HG03139 (cell line): ENCODE measurements around the gene KRT33A.

Experiments used
- ATAC-seq: cut with Tn5 transposase; IDR thresholded peaks from one replicate; pipeline ENCODE4 v1.9.1; 2021; ENCODE audit not compliant: unreplicated experiment

The KRT33A gene

GRCh38 chr17:41331606-41332005 is 19.0 kb downstream of the KRT33A start:
- ATAC-seq: no peak

- no peak for ATAC-seq
Measured at GRCh38 chr17:41329279-41329948, 21.2 kb downstream of the KRT33A start.

GRCh38 chr17:41328207-41328606 is 22.4 kb downstream of the KRT33A start:
- no peak for ATAC-seq

DNA sequence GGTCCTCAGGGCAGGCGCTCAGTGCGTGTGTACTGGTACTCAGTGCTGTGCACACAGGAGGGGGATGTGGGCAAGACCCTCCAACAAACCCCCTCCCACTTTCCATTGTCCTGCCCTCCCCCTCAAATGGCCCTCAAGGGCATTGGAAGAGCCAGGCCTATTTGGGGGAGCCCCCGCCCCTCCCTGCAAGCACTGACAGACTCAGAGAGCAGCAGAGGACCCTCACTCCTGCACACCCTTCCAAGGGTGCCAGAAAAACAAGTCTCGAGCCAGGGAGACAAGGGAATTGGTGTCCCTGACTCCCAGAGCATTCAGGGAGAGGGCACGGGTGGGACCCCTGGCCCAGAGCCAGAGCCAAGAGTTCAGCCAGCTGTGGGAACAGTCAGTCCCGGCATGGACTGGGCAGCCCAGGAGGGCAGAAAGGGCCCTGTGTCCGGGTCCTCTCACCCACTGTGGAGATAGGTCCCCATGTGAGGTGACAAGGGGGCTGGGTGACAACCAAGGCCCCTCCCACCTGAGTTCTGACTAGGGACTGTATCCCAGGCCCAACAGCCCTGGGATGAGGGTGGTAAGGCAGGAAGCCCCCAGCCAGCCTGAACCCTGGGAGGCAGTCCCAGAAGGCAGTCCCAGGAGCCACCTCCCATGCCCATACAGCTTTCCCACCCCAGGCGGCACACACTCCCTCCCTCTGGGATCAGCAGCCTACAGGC is 23.1 kb downstream of the KRT33A start:
- no peak for ATAC-seq

- ATAC-seq: no peak
Measured at GRCh38 chr17:41326173-41327145, 24.2 kb downstream of the KRT33A start.

DNA sequence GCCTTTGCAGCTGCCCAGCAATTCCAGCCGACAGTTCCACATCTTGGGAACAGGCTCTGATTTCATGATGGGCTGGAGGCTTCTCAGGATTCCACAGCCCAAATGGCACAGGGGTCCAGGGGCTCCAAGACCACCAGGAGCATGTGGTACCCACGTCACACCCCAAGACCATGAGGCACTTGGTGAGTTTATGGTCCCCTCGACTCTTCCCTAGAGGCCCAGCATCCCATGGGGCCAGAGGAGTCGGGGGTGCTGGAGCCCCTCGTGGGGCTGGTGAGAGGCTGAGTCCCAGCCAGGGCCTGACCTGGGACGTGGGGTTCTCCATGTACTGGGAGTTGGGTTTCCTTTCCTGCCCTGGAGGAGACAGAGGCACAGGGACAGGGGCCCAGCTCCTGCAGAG is 25.0 kb downstream of the KRT33A start:
- ATAC-seq: no peak

DNA sequence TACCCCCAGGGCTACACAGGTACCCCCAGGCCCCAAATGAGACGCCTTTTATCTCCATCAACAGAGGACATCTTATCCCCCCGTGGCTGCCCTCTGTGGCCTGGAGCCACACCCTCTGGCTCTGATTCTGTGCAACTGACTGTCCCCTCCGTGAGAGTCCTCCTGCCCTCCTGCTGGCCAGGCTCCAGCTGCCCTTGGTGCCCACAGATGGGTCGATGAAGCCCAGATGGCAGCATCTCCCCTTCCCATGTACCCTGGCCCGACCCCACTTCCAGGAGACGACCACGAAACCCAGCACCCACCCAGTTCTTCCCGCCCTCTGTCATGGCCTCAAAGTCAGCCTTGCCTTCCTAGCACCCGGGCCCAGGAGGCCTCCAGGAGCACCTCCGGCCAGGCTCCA is 25.5 kb downstream of the KRT33A start:
- no peak for ATAC-seq

DNA sequence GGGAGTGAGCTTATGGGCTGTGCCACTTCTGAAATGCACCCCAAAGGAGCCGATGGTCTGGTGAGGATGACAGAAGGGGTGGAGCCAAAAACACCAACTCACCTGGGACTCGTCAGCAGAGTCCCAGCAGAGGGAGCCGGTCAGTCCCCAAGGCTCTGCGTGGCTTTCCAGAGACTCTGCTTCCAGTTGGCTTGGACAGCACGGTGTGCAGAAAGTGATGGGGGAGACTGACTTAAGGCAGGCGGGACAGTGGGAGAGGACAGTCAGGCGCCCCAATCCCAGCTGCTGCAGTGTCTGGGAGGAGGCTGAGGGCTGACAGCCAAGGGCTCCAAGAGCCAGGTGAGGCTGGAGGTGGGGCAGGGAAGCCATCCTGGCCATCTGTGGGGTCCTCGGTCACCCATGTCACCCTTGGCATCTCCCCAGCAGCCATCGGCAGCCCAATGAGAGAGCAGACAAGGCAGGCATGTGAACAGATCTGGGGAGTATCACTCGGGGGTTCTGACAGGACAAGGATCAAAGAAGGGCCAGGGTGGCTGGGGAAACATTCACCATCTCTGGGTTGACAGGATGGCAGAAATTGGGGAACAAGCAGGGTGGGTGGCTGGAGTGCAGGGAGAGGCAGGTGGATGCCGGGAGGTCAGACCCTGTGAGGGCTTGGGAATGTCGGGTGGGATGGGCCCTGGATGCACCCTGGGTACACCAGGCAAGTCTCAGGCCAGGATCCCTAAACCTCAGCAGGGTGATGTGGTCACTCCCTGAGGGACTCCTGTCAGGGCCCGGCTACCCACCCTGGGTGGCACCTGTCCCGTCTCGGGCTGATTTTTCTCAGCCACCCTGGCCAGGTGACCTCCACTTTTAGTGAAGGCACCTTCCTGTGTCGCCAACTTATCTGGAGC is 26.2 kb downstream of the KRT33A start:
- no peak for ATAC-seq

DNA sequence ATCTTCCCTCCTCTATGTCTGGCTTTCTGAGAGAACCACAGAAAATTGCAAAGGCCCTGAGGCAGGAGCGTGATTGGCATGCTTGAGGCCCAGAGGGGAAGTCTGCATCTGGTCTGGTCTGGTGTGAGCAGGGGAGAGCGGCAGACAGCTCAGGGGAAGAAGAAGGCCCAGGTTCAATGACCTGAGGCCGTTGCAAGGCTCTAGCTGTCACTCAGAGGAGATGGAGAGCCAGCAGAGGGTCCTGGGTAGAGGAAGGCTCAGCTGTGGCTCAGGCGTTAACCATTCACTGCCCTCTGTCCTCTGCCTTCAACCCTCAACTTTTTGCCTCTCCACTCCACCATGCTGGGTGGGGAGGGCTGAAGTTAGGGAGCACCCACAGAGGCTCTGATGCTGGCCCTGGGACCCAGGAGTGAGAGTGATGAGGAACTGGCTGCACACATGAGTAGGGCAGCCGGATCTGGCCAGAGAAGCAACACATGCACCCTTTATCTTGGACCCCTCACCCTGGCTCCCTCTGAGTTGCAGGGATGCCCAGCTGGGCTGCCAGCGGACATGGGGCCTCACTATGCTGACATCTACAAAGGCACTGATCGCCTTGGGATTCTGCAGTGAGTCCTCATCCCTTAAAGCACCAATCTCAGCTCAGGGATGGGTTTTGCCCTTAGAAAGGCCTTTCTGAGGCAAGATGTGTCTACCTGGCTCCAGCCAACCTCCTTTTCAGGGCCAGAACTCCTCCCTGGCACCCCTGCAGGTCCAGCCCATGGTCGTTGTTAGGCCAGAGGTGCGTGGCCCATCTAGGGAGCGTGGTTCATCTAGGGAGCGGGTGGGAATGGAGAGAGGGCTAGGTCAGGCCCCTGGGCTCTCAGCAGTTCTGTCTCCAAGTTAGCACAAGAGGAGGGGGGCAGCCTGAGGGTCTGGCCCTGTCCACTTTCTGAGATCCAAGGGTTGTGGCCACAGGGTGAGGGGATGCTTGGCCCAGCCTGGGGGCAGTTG is 27.4 kb downstream of the KRT33A start:
- no peak for ATAC-seq

DNA sequence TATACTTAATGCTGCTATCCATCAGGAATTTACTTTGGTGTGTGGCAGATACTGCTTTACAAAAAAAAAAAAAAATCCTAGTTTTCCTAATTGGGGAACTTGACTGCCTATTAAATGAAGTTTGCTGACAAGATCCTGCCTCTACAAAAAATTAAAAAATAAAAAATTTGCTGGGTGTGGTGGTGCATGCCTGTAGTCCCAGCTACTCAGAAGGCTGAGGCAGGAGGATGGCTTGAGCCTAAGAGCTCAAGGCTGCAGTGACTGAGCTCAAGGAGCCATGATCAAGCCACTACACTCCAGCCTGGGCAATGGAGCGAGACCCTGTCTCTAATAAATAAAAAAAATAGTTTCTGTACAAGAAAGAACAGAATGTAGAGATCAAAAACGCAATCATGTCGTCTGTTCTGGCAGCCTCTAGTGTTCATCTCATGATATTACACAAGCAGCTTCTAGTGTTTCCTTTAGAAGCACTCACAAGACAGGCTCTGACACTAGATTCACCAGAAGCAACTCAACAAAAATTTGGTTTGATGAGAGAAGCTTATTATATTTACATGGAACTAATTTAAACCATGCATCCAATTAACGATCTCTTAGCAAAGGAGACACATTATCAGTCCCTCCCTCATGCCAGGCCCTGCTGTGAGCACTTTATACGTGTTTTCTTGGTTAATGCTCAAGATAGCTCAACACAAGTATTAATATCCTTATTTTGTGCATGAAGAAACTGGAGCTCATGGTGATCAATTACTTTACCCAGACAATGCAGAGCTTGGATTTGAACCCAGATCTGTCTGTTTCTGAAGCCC is 28.3 kb downstream of the KRT33A start:
- no peak for ATAC-seq

- no peak for ATAC-seq
Measured at GRCh38 chr17:41318231-41318630, 32.4 kb downstream of the KRT33A start.

- no peak for ATAC-seq
Measured at GRCh38 chr17:41315814-41316445, 34.7 kb downstream of the KRT33A start.

DNA sequence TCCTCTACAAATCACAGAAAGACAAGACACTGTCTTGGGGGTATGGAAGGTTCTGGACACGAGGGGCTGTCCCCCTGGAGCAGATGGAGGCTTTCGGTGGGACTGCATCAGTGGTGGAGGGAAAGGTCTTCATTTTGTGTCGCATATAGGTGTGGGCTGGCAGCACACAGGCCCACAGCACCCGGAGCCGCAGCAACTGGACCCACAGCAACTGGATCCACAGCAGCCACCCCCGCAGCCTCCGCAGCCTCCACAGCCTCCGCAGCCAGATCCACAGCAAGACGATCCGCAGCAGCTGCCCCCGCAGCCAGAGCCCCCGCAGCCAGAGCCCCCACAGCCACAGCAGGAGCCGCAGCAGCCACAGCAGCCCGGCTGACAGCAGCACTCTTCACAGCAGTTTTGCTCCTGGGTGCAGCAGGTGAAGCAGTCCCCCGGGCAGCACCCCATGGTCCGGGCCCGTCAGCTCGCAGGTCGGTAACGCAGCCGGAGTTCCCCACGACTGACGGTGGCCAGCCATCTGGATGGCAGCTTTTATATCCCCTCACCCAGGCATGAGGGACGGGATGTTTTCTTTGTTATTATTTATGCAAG is 35.3 kb downstream of the KRT33A start, which contains the start of gene KRTAP17-1:
Gene KRTAP17-1 (minus strand): TSS at position 507 of the 591 bp plus-strand sequence. CDS start 60 bp downstream, at position 447.
- no peak for ATAC-seq

DNA sequence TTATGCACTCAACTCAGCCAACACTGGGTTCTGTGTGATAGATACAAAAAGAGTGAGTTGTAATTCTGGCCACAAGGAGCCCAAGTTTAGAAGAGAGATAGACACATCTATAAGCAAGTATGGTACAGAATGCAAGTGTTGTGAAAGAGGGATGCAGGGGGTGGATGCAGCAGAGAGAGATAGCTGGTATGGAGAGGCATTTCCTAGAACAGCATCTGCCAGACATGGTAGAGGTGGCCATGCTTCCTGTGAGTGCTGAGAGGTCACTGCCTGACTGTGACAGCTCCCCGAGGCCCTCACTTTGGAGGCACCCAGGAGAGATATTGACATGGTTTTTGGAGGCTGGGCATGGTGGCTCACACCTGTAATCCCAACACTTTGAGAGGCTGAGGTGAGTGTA is 39.5 kb downstream of the KRT33A start:
- no peak for ATAC-seq

- no peak for ATAC-seq
Measured at GRCh38 chr17:41308918-41309359, 41.7 kb downstream of the KRT33A start, which contains the start of gene KRTAP16-1. TSS of gene KRTAP16-1 (minus strand) at chr17:41309309. CDS start at chr17:41309253, 56 bp downstream.

- no peak for ATAC-seq
Measured at GRCh38 chr17:41308251-41308917, 42.2 kb downstream of the KRT33A start.

- no peak for ATAC-seq
Measured at GRCh38 chr17:41307647-41308046, 43.0 kb downstream of the KRT33A start.
